SJCRH30 (cell line): Measurements from ENCODE around the gene GCSAM. TPM values are rescaled to one million over a fixed set of nuclear protein-coding genes. Genes with fewer than 3 reads are reported as not detected.
A peak's percentile ranks its signal among the peaks of the same experiment; 100 is the strongest.

Source experiments
- DNase-seq, 2 experiments: peaks; one replicate each; pipeline ENCODE4 v3.0.0-alpha.2; 2015 to 2020
- H3K27ac ChIP-seq: fragments of 250-450 bp; sonication (Bioruptor Pico); 2 replicates; pipeline ENCODE4 v1.5.1; 2020; ENCODE audit warnings: mild to moderate bottlenecking, moderate library complexity
- H3K27me3 ChIP-seq: fragments of 250-450 bp; sonication (Bioruptor Pico); 2 replicates; pipeline ENCODE4 v1.5.1; 2020; ENCODE audit warnings: mild to moderate bottlenecking, moderate library complexity
- H3K36me3 ChIP-seq: fragments of 250-450 bp; sonication (Bioruptor Pico); 2 replicates; pipeline ENCODE4 v1.5.1; 2020; ENCODE audit warnings: mild to moderate bottlenecking, moderate library complexity
- H3K4me1 ChIP-seq: fragments of 250-450 bp; sonication (Bioruptor Pico); 2 replicates; pipeline ENCODE4 v1.5.1; 2020; ENCODE audit warnings: mild to moderate bottlenecking, moderate library complexity
- H3K4me3 ChIP-seq: fragments of 250-450 bp; sonication (Bioruptor Pico); 2 replicates; pipeline ENCODE4 v1.5.1; 2020; ENCODE audit warnings: mild to moderate bottlenecking, moderate library complexity
- H3K9me3 ChIP-seq: fragments of 250-450 bp; sonication (Bioruptor Pico); replicated peaks from 2 replicates; pipeline ENCODE4 v1.5.1; 2020; ENCODE audit warnings: mild to moderate bottlenecking, moderate library complexity
- total RNA-seq: library from RNA; depleted of rRNA; stranded (reverse); fragments of >200 nt; shearing (Covaris generic); gene quantifications from 2 replicates; pipeline ENCODE4 v1.2.3, GENCODE V29; 2014

Gene GCSAM
- total RNA-seq, 1 experiment from 2014 or later, result not detected

DNA sequence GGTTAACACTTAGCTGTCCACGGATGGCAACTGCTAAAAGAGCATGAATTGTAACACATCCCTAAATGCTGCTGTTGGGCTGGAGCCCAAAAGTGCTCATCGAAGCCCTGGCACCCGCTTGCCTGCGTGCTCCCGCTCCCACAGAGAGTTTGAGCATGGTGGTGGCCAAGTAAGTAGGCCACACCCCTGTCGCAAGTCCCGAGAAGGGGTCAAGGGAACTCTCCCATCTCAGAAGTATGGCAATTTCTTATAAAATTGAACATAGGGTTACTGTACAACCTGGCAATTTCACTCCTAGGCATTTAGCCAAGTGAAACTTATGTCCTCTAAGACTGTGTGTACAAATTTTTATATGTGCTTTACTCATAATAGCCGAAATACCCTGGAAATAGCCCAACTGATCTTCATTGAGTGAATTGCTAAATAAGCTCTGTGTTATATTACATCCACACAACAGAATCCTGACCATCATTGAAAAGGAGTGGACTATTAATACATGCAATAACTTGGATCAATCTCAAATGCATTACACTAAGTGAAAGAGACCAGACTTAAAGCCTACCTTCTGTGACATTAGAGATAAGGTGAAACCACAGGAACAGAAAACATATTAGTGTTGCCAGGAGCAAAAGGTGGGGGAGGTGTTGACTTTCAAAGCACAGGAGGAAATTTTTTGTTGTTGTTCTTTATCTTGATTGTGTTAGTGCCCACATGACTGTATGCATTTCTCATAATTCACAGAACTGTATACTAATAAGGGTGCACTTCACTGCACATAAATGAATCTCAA, 1.5 kb upstream of the GCSAM start:
- Histone ChIP-seq H3K27me3 (no peaks in the 10 kb centered on the region), H3K36me3 (no peaks in the 10 kb centered on the region), H3K27ac (no peak overlapping the region), H3K9me3 (no peaks in the 10 kb centered on the region), H3K4me1 (no peaks in the 10 kb centered on the region), H3K4me3 (no peak overlapping the region)
- DNase-seq, result no peak

- Histone ChIP-seq H3K4me1 (0 out of 2 replicates have a peak, but pooled peaks cover 2% of the 10 kb centered on the region), H3K27ac (no peak overlapping the region), H3K27me3 (no peaks in the 10 kb centered on the region), H3K4me3 (no peak overlapping the region), H3K36me3 (no peaks in the 10 kb centered on the region), H3K9me3 (no peaks in the 10 kb centered on the region)
- DNase-seq, result no peak
Measured at GRCh38 chr3:112133626-112134334, 732 bp upstream of the GCSAM start.

DNA sequence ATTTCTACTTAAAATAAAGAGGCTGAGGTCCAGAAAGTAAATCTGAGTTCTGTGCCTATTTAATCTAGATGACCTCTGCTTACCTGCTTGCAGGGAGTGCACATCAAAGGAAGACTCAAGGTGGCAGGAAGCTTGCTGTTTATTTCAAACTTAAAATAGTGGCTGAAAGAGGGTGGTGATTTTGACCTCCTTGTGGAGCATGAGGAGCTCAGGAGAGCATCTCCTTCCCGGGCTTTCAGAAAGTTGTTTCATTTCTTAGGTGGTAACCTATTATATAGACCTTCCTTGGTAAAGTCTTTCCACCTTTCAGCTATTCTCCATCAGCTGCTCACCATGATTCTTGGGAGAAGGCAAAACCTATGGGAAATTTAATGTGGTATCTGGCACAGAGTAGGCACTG, 494 bp downstream of the GCSAM start:
- no peak for DNase-seq

DNA sequence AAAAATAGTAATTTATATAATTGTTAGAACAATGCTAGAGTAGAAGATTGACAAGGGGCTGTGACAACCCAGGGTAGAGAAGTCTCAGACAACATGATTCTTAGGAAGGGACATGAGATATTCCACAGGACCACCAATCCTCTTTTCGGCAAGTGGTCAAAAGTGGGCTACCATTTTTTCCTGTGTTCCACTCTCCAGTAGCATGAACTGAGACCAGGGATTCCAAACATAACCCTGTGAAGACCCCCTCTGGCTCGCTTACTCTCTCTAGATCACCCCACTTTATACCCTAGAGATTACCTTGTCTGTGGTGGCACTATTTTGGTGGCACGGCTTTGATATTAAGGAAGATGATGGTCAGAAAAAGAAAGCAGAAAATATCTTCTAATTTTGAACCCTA, 960 bp downstream of the GCSAM start:
- Histone ChIP-seq H3K4me3 (no peak overlapping the region), H3K36me3 (no peaks in the 10 kb centered on the region), H3K9me3 (0 out of 2 replicates have a peak, but pooled peaks cover 2% of the 10 kb centered on the region), H3K27me3 (no peaks in the 10 kb centered on the region), H3K4me1 (peaks cover 4% of the 10 kb centered on the region), H3K27ac (no peak overlapping the region)
- DNase-seq, result no peak

More for the DNA sequence above, 494 bp downstream of the GCSAM start:
- no peak overlapping the region for H3K4me3 ChIP-seq
- no peaks in the 10 kb centered on the region for H3K27me3 ChIP-seq
- H3K9me3 ChIP-seq, result no peaks in the 10 kb centered on the region
- H3K27ac ChIP-seq, result no peak overlapping the region
- H3K36me3 ChIP-seq, result no peaks in the 10 kb centered on the region
- 0 out of 2 replicates have a peak, but pooled peaks cover 2% of the 10 kb centered on the region for H3K4me1 ChIP-seq

DNA sequence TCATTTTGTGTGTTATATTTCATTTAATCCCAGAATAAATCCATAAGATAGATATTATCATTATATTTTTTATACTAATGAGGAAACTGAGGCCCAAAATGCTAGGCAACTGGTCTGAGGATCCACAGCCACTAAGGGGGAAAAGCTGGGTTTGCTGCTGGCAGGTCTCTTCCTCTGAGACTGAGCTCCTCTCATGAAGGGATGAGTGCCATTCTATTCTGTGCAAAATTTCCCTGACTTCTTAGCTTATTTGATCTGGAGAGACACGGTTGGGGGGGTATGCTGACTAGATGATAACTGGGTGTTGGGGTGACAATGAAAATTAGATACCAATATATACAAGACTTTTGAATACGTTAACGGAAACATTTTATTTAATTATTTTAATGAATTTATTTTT, 1.9 kb downstream of the GCSAM start:
- Histone ChIP-seq H3K36me3 (no peaks in the 10 kb centered on the region), H3K27me3 (no peaks in the 10 kb centered on the region), H3K4me1 (peaks cover 14% of the 10 kb centered on the region), H3K9me3 (0 out of 2 replicates have a peak, but pooled peaks cover 2% of the 10 kb centered on the region), H3K4me3 (no peak overlapping the region), H3K27ac (no peak overlapping the region)
- DNase-seq, result no peak

- Histone ChIP-seq H3K27me3 (no peaks in the 10 kb centered on the region), H3K36me3 (no peaks in the 10 kb centered on the region), H3K27ac (no peak overlapping the region), H3K9me3 (0 out of 2 replicates have a peak, but pooled peaks cover 2% of the 10 kb centered on the region), H3K4me1 (peaks cover 18% of the 10 kb centered on the region), H3K4me3 (no peak overlapping the region)
- DNase-seq, result no peak
Measured at GRCh38 chr3:112130638-112130993, 2.4 kb downstream of the GCSAM start.

GRCh38 chr3:112129925-112130637, 3.0 kb downstream of the GCSAM start:
- H3K4me3 ChIP-seq, result no peak overlapping the region
- no peak overlapping the region for H3K27ac ChIP-seq
- 0 out of 2 replicates have a peak, but pooled peaks cover 2% of the 10 kb centered on the region for H3K9me3 ChIP-seq
- no peaks in the 10 kb centered on the region for H3K36me3 ChIP-seq
- peaks cover 22% of the 10 kb centered on the region for H3K4me1 ChIP-seq
- no peaks in the 10 kb centered on the region for H3K27me3 ChIP-seq
- no peak for DNase-seq

DNA sequence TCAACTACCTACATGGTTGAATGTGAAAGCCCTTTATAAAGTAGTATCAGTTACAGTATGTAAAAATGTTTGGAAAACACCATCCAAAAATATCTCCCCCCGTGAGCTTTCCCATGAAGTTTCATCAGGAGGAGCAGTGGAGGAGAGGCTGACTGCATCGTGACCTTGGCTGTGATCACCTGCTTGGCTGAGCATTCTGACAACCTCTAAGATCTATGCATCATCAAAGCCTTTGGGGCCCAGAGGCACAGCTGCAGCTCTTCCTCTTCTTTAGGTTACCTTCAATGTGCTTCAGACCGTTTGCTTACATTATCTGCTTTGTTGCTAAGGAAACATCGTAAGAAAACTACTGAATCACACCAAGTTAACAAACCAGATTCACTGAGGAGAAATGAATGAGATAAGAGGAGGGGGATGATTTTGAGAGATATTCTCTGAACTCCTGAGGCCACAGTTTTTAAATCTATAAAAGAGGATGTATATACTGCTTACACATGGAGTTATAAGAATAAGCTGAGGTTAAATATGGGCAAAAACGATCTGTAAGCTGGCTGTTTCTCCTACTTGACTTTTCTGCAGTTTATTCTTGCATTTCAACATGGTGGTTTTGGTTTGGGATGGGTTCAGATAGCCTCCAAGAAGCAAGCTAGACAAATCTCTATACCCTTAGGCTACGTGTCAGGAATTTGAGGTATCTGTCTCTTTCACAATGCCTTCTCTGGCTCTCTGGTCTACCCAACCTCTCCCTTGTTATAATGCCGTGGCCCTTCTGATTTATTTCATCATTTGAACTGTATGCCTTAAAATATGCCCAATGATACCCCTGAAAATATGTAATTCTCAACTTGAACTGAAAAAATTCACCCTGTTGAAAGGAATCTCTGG, 4.0 kb downstream of the GCSAM start:
- Histone ChIP-seq H3K36me3 (no peaks in the 10 kb centered on the region), H3K27ac (no peak overlapping the region), H3K9me3 (0 out of 2 replicates have a peak, but pooled peaks cover 2% of the 10 kb centered on the region), H3K4me1 (peaks cover 27% of the 10 kb centered on the region), H3K27me3 (no peaks in the 10 kb centered on the region), H3K4me3 (no peak overlapping the region)
- no peak for DNase-seq

DNA sequence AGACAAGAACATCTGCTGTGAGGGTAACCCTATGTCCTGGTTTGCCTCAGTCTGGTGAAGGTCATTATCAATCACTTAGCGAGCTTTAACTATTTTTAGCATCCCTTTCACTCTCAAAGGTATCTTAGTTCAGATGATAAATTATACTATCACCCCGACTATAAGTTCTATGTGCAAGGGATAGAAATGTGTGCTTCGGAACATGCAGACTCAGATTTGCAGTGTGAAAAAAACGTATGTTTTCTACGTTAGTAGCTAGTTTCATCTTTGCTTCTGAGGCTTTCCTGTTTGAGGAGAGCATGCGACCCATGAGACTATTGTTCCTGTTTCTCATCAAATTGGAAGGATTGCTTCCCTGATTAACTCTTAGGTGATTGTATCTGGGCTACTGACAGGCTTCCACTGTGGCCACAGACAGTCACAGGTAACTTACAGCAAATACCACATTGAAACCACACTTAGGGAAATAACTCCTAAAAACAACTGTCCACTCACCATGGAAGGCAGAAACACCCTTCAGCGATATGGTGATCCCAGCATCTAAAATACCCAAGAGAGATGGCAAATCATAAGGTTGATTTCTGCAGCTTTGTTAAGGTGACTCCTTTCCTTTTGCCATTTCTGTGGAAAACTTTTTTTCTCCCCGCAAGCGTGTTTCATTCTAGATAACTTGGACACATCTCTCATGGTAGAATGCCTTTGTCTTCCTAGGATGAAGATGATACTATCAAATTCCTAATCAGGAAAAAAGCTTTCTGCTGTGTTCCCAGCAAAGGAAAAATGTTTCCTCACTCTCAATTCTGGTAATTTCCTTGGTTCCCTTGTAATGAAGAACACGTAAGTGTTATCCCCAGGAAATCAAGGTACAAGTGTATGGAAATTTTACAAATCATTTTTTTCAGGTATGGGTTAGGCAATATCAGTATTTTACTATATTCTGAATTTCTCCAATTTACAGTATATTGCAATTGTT, 5.2 kb downstream of the GCSAM start:
- H3K36me3 ChIP-seq, result no peaks in the 10 kb centered on the region
- DNase-seq, result no peak
- H3K4me3 ChIP-seq, result no peak overlapping the region
- H3K27ac ChIP-seq, result no peak overlapping the region
- H3K27me3 ChIP-seq, result no peaks in the 10 kb centered on the region
- H3K9me3 ChIP-seq, result 0 out of 2 replicates have a peak, but pooled peaks cover 2% of the 10 kb centered on the region
- H3K4me1 ChIP-seq, result peaks cover 27% of the 10 kb centered on the region

DNA sequence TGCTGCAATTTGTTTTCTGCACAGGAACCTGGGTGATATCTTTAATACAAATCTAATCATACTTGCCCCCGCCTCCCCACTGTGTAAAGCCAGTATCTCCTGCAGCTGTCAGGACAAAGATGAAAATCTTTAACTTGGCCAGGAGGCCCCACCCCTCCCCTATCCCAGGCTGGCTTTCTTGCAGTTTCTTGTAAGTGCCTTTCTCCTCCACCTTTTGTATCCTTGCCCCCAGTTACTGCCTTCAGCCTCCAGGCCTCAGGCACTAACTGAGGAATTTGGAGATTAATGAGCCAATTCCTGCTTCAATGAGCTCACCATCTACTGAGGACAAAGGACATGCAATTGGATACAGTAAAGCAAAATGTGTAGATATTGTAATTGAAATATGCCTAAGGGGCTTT, 6.5 kb downstream of the GCSAM start:
- peak; percentile 30 to 59 for DNase-seq
- peaks cover 27% of the 10 kb centered on the region for H3K4me1 ChIP-seq
- no peaks in the 10 kb centered on the region for H3K36me3 ChIP-seq
- no peak overlapping the region for H3K4me3 ChIP-seq
- 0 out of 2 replicates have a peak, but pooled peaks cover 2% of the 10 kb centered on the region for H3K9me3 ChIP-seq
- H3K27ac ChIP-seq, result peak overlapping the region; percentile 7; the same call in 1 of the 2 replicates
- H3K27me3 ChIP-seq, result no peaks in the 10 kb centered on the region

GRCh38 chr3:112124907-112125607, 8.0 kb downstream of the GCSAM start:
- Histone ChIP-seq H3K36me3 (no peaks in the 10 kb centered on the region), H3K27me3 (no peaks in the 10 kb centered on the region), H3K9me3 (0 out of 2 replicates have a peak, but pooled peaks cover 2% of the 10 kb centered on the region), H3K27ac (no peak overlapping the region), H3K4me1 (peaks cover 27% of the 10 kb centered on the region), H3K4me3 (no peak overlapping the region)
- DNase-seq, result peak in 1 of 2 experiments; percentile 33

DNA sequence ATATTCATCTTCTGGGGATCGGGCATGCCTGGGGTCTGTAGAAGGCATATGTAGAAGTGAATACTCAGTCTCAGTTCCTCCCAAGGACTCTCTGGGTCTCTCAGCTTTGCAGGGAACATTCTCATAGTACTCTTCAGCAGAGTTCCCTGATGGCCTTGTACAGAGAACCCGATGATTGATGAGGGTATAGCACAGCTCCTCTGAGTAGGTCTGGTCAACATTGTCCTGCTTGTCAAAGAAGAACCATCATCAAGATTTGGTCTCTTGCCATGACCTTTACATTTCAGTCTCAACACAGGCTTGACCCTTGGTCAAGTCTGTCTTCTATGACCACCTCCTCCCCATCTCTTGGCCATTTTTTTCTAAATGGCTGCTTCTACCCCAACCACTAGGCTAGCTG, 9.5 kb downstream of the GCSAM start:
- peaks cover 25% of the 10 kb centered on the region for H3K4me1 ChIP-seq
- no peaks in the 10 kb centered on the region for H3K27me3 ChIP-seq
- no peak for DNase-seq
- H3K4me3 ChIP-seq, result no peak overlapping the region
- no peak overlapping the region for H3K27ac ChIP-seq
- no peaks in the 10 kb centered on the region for H3K36me3 ChIP-seq
- 0 out of 2 replicates have a peak, but pooled peaks cover 2% of the 10 kb centered on the region for H3K9me3 ChIP-seq

- Histone ChIP-seq H3K9me3 (0 out of 2 replicates have a peak, but pooled peaks cover 2% of the 10 kb centered on the region), H3K27ac (no peak overlapping the region), H3K27me3 (no peaks in the 10 kb centered on the region), H3K36me3 (no peaks in the 10 kb centered on the region), H3K4me3 (no peak overlapping the region), H3K4me1 (peaks cover 25% of the 10 kb centered on the region)
- DNase-seq, result no peak
Measured at GRCh38 chr3:112122870-112123269, 10.2 kb downstream of the GCSAM start.
